ENCODE data around the gene GNAI2.
A peak's percentile ranks its signal among the peaks of the same experiment; 100 is the strongest.

Gene GNAI2

DNA sequence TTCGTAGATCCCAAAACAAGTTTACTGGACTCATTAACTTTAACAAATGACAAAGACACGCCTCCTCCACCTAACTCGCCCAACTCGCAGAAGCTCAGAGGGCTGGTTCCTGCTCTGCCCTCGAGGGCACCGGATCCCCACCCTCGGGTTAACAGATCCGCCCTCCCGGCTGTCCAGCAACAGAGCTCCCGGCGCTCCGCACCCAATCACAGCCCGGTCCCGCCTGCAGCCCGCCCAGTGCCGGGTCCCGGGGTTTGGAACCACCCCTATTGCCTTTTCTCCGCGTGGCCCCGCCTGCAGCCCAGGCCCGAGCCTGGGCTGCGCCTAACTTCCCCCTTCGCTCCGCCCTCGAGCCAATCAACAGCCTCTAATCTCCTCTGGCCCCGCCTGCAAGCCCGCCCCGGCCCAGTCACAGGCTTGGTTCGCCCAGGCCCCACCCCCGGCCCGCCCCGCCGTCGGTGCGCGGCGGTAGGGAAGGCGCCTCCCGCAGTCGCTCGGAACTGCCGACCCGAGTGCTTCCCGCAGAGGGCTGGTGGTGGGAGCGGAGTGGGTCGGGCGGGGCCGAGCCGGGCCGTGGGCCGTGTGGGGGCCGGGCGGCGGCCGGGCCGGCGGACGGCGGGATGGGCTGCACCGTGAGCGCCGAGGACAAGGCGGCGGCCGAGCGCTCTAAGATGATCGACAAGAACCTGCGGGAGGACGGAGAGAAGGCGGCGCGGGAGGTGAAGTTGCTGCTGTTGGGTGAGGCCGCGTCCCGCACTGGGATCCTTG, at the start of gene GNAI2:
Gene GNAI2 (plus strand): TSS at position 489 of the 768 bp plus-strand sequence. CDS start 132 bp downstream, at position 621.
- peak; percentile 100 for DNase-seq (ENCODE audit: low read depth, low spot score)

DNA sequence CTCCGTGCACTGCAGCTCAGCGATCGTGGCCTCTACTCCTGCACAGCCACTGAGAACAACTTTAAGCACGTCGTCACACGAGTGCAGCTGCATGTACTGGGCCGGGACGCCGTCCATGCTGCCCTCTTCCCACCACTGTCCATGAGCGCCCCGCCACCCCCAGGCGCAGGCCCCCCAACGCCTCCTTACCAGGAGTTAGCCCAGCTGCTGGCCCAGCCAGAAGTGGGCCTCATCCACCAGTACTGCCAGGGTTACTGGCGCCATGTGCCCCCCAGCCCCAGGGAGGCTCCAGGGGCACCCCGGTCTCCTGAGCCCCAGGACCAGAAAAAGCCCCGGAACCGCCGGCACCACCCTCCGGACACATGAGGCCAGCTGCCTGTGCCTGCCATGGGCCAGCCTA, 48.3 kb upstream of the GNAI2 start:
- no peak for DNase-seq (ENCODE audit: low read depth, low spot score)

DNA sequence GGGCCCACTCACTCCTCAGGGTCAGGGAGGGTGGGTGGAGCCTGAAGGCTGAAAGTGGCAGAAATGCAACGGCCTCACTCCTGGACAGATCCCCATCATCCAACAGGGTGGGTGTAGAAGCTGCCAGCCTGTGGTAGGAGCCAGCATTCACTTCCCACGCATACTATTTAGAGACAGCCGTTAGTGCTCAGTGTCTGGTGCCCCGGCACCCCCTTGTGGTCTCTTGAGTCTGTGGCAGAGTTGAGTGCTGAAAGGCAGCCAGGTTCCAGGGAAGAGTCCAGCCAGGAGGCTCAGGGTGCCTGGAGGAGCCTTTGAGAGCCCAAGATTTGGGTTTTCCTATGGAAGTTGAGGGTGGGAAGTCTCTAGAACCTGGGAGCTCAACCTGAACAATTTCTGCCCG, 46.7 kb upstream of the GNAI2 start:
- DNase-seq (ENCODE audit: low read depth, low spot score), result peak; percentile 78

DNA sequence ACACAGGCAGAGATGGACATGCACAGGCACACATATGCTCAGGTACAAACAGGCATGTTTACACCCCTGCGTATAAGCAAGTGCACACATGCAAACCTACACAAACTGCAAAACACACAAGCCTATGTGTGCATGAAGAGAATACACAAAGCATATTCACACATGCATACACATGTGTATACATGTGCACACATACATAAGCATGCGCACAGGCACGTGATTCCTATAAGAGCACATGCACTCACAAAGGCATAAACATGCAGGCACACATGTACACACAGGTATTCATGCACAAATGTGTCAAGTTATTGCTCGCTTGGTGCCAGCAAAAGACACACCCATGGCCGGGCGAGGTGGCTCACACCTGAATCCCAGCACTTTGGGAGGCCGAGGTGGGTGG, 46.0 kb upstream of the GNAI2 start:
- no peak for DNase-seq (ENCODE audit: low read depth, low spot score)

DNA sequence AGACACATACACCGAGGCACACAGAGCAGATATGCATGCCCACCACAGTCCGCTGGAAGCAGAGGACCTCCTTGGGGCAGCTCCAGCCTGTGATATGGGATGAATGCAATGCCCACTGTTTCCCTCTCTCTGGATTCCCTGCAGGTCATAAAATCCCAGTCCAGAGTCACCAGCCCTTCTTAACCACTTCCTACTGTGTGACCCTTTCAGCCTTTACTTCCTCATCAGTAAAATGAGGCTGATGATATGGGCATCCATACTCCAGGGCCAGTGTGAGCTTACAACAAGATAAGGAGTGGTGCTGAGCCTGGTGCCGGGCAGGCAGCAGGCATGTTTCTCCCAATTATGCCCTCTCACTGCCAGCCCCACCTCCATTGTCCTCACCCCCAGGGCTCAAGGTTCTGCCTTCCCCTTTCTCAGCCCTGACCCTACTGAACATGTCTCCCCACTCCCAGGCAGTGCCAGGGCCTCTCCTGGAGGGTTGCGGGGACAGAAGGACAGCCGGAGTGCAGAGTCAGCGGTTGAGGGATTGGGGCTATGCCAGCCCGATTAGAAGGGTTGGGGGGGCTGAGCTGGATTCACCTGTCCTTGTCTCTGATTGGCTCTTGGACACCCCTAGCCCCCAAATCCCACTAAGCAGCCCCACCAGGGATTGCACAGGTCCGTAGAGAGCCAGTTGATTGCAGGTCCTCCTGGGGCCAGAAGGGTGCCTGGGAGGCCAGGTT, 44.9 kb upstream of the GNAI2 start, which contains the start of gene GNAT1:
Gene GNAT1 (plus strand): TSS at position 675 of the 725 bp plus-strand sequence. CDS start 116 bp downstream, outside the sequence.
- DNase-seq (ENCODE audit: low read depth, low spot score), result no peak

DNA sequence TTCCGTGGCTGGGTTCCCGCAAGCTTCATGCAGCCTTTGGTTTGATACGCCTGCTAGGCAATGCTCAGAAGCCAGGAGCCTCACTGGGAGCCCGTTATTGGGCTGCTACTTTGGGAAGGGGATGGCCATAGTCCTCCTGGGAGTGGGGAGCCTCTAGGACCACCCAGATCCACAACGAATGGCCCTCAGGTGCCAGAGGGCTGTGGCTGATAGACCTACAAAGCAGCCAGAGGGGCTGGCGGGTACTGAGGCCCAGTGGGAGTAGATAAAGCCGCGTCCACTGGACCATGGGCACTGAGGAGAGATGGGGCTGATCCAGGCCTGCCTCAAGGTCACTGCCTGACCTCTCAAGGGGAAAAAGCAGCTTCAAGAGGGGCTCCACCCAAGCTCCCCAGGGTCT, 43.9 kb upstream of the GNAI2 start:
- DNase-seq (ENCODE audit: low read depth, low spot score), result no peak

DNA sequence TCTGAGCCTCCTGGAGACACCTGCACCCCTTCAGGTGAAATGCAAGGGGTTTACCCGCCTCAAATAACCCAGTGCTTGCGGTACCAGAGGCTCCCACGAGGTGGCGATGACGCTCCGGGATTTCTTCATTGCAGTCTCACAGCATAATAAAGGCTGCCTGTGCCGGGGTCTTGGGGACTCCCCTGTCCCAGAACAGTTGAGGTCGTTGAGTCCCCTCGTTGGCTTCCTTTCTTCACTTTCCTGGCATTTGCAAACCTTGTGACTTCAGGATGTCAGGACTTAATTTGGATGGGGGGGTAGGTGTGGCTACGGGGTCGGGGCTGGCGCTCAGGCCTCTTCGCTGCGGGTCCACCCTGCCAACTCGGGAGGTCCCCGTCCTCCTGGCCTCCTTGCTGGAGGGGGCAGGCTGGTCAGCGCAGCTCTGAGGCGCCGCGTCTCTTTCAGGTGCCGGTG, 43.3 kb upstream of the GNAI2 start:
- peak; percentile 92 for DNase-seq (ENCODE audit: low read depth, low spot score)

DNA sequence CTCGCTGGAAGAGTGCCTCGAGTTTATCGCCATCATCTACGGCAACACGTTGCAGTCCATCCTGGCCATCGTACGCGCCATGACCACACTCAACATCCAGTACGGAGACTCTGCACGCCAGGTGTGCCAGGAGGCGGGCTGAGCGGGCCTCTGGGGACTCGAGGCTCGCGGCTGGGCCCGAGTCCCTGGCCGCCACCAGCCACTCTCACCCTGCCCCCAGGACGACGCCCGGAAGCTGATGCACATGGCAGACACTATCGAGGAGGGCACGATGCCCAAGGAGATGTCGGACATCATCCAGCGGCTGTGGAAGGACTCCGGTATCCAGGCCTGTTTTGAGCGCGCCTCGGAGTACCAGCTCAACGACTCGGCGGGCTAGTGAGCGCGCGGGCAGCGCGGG, 42.7 kb upstream of the GNAI2 start:
- no peak for DNase-seq (ENCODE audit: low read depth, low spot score)

DNA sequence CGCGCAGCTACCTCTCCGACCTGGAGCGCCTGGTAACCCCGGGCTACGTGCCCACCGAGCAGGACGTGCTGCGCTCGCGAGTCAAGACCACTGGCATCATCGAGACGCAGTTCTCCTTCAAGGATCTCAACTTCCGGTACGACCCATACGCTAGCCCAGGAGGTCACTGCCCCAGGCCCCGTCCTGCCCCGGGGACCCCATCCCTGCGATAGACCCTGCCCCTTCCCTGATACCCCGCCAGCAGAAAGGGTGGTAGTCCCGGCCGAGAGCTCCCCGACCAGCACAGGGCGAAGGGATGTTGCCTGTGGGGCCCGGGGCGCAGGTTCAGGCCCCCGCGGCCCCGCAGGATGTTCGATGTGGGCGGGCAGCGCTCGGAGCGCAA, 42.3 kb upstream of the GNAI2 start:
- DNase-seq (ENCODE audit: low read depth, low spot score), result no peak

DNA sequence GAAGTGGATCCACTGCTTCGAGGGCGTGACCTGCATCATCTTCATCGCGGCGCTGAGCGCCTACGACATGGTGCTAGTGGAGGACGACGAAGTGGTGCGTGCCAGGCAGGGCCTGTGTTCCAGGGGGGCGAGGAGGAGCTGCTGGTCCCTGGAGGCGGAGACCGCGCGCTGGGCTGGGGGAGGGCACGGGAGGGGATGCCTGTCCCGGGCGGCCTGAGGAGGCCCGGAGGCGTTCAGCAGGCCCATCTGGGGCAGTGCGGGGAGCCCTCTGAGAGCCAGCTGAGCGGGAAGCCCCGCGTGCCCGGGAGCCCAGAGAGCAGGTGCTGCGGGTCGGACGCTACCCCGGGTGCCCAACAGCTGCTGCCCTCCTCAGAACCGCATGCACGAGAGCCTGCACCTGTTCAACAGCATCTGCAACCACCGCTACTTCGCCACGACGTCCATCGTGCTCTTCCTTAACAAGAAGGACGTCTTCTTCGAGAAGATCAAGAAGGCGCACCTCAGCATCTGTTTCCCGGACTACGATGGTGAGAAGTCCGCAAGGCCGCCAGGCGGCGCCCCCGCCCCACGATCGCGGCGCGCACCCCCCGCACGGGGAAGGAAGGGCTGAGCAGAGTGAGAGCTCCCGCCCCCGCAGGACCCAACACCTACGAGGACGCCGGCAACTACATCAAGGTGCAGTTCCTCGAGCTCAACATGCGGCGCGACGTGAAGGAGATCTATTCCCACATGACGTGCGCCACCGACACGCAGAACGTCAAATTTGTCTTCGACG, 41.7 kb upstream of the GNAI2 start:
- peak; percentile 87 for DNase-seq (ENCODE audit: low read depth, low spot score)

DNA sequence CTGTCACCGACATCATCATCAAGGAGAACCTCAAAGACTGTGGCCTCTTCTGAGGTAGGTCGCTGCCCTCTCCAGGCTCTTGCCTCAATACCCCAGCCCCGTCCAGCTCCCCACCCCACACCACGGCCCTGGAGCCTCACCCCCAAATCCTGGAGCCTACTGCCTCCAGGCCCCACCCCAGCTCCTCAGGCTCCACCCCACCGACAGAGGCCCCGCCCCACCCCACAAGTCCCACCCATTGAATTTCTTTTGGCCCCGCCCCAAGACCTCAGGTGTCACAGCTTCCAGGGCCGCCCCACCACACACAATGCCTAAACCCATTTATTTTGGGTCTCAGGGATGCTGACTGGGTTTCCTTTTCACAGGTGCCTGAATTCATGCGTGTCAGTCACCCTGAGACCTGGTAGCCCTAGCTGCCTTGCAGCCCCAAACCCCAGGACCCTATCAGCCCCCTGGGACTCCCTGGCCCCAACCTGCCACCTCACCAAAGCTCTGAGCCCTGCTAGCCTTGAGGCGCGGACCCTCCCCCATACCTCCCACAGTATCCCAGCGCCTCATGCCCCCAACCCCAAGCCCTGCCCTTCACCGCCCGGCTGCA, 41.0 kb upstream of the GNAI2 start:
- DNase-seq (ENCODE audit: low read depth, low spot score), result no peak

DNA sequence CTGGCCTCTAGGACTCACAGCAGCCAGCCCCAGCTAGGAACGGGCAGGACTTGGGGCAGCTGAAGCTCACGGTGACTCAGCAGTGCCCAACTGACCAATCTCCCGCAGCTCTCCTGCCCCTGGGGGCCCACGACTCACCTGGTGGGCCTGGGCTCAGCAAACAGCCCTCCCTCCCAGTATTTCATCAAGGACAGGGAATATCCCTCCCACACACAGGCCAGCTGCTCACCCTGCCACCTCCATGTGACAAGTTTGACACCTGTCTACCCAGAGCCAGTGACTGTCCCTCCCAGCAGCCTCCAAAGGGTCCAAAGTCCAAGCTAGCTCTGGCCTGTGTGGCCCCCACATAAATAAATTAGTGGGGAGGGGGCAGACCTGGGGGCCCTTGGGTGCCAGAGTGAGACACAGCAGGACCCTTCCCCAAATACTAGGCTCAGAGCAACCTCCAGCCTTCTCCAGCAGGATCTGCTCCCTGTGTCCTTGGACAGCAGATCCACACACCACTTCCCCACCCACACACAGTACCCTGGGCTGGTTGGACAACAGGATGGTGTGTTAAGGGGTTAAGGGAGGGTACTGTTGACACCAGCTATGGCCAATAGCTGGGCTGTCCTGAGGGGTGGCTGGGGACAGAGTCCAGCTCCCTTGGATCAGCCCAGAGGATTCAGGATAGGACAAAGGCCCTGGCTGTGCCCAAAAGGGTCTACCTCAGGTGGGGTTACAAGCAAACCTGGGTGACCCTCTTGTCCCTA, 40.3 kb upstream of the GNAI2 start:
- DNase-seq (ENCODE audit: low read depth, low spot score), result no peak

DNA sequence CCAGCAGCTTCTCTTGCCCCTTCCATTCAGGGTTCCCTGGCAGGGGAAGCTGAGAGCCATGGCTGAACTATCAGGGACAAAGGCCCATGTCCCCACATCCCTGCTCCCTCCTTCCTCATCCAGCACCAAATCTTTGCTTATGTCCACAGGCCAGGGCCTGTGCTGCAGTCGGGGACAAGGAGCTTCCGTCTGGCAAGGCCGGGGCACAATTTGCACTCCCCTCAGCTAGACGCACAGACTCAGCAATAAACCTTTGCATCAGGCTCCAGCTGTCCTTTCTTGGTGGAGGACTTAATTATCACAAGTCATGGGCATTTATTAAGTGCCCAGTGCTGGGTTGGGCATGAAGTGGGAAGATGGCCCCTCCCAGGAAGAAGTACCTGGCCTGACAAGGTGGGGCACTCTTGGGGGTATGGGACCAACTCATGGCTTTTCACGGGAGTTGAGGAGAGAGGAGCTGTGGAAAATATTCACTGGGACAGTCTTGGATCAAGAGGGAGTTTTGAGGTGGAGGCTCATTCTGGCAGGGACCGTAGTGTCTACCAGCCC, 39.7 kb upstream of the GNAI2 start:
- no peak for DNase-seq (ENCODE audit: low read depth, low spot score)

DNA sequence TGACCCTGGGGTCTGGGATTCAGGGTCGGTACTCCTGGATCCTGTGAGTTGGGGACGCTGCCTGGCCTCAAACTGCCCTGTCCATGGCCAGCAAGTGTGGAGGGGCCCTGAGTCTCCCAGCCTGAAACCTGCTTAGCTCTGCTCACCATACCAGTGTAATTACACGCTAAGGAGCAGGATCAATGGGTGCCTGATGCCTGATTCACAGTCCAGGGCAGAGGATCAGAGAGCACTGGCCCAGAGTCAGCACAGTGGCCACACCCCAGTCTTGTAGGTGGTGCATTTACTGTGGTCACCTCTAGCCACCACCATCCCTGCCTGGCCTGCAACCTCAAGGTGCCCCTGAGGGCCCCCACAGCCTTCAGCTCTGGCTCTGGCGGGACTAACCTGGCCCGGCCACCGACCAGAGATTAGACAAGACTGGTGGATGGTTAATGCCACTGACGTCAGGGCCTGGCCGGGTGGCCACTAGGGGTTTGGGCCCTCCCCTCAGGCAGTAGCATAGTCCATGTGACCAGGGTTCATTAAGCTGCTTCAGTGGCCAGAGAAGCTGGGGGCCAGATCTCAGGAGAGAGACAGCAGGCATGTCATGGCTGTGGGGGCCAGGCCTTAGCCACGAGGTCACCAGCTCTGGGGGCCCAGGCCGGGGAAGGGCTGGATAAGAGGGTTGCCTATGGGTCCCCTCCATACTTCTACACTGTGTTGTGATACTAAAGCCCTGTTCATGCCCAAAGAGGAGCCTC, 34.3 kb upstream of the GNAI2 start:
- no peak for DNase-seq (ENCODE audit: low read depth, low spot score)

DNA sequence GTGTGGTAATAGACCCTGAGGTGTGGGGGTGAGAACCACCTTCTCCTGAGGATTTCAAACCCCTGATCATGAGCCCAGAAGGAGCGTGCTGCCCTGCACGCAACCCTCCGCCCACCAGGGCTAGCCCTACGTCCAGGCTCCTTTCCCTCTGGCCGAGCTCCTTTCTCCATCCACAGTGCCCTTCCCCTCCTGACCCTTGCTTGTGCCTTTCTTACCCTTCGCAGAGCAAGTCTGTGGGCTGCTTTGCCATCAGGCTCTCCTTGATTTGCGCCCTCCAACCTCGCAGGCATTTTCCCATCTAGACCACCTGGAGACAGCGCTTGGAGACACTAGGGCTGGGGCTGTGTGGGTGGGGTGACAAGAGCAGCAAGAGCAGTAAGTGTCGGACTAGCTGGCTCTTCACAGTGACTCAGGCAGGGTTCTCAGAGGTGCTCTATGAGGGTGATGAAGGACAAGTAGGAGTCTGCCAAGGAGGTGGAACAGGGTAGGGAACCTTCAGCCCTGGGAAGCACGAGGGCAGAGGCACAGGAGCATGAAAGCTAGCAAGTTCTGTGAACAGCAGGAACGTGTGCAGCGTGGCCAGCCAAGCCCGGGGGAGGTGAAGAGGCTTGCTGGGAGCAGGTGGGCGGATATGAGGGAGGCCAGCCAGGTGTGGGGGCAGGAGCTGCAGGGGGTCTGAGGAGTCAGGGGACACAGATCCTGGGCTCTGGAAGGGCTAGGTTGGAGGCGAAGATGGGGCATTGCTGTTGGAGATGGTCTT, 33.5 kb upstream of the GNAI2 start:
- DNase-seq (ENCODE audit: low read depth, low spot score), result no peak

DNA sequence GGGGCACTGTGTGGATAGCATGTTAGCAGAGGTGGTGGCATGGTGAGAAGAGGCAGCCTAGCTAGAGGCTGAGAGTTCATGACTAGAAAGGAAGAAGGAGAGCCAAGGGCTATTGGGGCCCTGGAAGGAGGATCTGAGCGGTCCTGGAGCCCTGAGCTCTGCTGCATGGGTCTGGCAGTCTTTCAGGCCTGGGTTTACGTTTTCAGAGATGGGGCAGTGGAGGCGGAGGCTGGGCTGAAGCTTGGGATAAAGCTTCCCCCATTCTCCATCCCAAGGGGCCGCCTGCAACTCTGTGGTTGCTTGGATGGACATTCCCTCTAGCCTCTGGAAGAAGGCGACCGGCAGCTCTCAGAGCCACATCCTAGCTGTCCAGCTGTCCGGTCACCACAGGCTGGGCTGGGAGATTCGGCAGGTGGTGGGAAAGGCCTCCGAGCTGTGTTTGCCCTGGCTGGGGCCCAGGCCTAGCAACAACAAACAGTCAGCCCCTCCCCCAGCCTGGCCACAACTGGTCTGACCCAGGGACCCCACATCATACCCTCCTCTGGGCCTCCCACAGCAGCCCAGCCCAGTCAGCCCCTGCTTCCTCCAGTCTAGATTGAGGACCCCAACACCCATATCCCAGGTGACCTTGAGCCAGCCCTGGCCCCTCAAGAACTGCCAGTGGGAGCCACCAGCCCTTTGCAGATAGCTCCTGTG, 32.7 kb upstream of the GNAI2 start:
- DNase-seq (ENCODE audit: low read depth, low spot score), result no peak

DNA sequence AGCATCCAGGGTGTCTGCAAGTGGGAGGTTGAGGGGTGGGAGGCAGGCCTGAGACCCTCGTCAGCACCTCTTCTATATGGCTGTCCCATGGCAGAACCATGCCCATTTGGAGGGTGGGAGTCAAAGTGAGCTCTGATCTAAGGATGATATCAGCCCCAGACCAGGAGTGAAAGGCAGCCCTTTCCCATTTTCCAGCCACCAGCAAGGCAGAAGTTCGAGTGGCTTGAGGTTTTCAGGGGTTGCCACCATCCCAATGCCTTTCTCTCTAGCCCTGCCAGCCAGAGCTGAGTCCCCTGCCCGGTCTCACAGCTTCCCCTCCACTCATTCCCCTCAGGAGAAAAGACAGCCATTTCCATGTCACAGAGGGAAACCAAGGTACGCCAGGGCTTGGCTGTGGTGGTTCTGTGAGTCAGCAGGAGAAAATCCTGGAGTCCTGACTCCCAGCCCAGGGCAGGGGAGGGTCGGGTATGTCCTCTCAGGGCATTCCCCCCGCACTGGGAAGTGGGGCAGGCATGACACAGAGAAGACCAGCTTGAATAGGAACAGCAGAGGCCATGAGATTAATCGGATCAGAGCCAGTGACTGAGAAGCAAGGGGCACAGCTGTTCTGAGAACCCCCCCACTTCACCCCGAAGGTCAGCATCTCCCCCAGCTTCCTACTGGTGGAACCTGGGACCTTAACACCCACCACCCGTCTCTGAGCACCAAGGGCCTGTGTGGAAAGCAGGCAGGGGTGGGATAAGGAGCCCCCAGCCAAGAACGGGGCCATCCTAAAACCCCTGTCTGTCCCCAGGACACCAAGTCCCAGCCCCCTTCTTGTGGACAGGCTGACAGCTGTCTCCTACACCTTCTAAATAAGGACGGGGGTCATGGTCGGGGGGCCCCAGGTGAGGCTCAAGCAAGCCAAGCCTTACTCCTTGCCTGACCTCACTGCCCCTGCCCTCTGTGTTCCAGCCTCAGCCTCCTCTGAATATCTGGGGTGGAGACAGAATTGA, 31.9 kb upstream of the GNAI2 start:
- no peak for DNase-seq (ENCODE audit: low read depth, low spot score)
